OCI-LY7 (cell line): Measurements from ENCODE around the gene HS3ST5.

Experiments
- CTCF ChIP-seq: fragments of 200-600 bp; sonication (generic); conservative IDR thresholded peaks from 2 replicates; pipeline ENCODE4 v1.5.1; 2014; ENCODE audit warnings: mild to moderate bottlenecking, antibody characterized with exemption, low read length, moderate library complexity, mixed read lengths
- EZH2phosphoT487 ChIP-seq: fragments of 200-600 bp; sonication (generic); IDR thresholded peaks from 2 replicates; pipeline ENCODE4 v1.6.1; 2018; ENCODE audit warnings: low read depth, borderline replicate concordance, mild to moderate bottlenecking, mixed run types, antibody characterized with exemption, low read length, moderate library complexity, mixed read lengths

GRCh38 chr6:114228675-114229074 lies 114.1 kb downstream of the HS3ST5 start:
- TF ChIP-seq CTCF (no peak), EZH2phosphoT487 (no peak)
